ENCODE results near the gene SARDH. TPM values are rescaled to one million over a fixed set of nuclear protein-coding genes. Genes with fewer than 3 reads are reported as not detected.

SARDH gene
- total and polyA plus RNA-seq, 2 of the 8 experiments (the other 6 are each of a cell fraction or from before 2014, with no cell fraction given) = 6.4 to 7.4 TPM

DNA sequence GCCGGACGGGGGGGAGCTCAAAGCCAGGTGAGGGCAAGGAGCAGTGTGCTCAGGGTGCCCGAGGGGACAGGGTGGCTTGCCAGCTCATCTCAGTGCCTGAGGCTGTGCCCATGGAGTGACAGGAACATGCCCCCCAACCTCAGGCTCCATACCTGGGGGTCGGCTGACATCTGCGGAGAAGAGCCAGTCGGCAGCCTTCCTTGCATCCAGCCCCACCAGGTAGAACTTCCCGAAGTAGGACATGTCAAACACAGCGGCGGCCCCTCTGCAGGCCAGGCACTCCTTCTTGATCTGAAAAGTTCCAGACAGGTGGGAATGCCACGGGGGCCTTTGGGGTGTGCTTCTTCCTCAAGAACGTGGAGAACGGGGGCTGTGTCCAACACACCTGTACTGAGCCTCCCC is 42.1 kb downstream of the SARDH start:
- Histone ChIP-seq H4K8ac (ENCODE audit: extremely low read depth, insufficient read depth, low read length) (no peak overlapping the region), H4K91ac (replicated peaks; ENCODE audit: insufficient read length, low read length) (no peak overlapping the region), H3K4me2 (ENCODE audit: insufficient read depth in 1 of 2, low read depth in 2 of 2, low read length in 2 of 2) (no peak overlapping the region), H2BK5ac (ENCODE audit: low read depth, low read length) (no peak overlapping the region), H3K36me3 (ENCODE audit: control insufficient read depth in 2 of 4, insufficient read depth in 4 of 4, low read length in 3 of 4) (no peaks in the 10 kb centered on the region), H3K23me2 (ENCODE audit: low read depth, low read length) (no peaks in the 10 kb centered on the region), H3K27me3 (replicated peaks in 1 of 4; ENCODE audit: control insufficient read depth in 3 of 4, extremely low read depth in 1 of 4, insufficient read depth in 3 of 4, low read length in 3 of 4) (no peaks in the 10 kb centered on the region; a peak in 2 of 7 replicates), H2AFZ (ENCODE audit: low read length) (no peak overlapping the region), H2BK12ac (ENCODE audit: low read depth, low read length) (no peak overlapping the region), H3K18ac (ENCODE audit: extremely low read depth, low read length) (no peak overlapping the region), H3K9ac (replicated peaks in 1 of 4; ENCODE audit: extremely low read depth in 1 of 4, low read depth in 3 of 4, low read length in 3 of 4) (no peak overlapping the region), H2BK15ac (ENCODE audit: low read length) (no peak overlapping the region), H3K79me1 (ENCODE audit: low read depth, low read length) (no peaks in the 10 kb centered on the region), H3K56ac (replicated peaks; ENCODE audit: insufficient read length, low read depth, low read length) (no peak overlapping the region), H2AK5ac (ENCODE audit: low read depth, low read length) (no peak overlapping the region), H3K9me3 (ENCODE audit: insufficient read depth in 2 of 2, low read depth in 1 of 2, low read length in 1 of 2) (no peaks in the 10 kb centered on the region), H4K20me1 (replicated peaks in 1 of 2; ENCODE audit: control insufficient read depth in 1 of 2, insufficient read depth in 2 of 2, low read length in 2 of 2) (no peaks in the 10 kb centered on the region), H2BK20ac (ENCODE audit: low read length) (no peak overlapping the region), H2BK120ac (replicated peaks; ENCODE audit: low read depth, low read length) (no peak overlapping the region), H3K4me1 (replicated peaks in 1 of 4; ENCODE audit: control insufficient read depth in 3 of 4, insufficient read depth in 4 of 4, low read length in 3 of 4) (no peaks in the 10 kb centered on the region), H3K27ac (ENCODE audit: low read depth, low read length) (no peak overlapping the region), H3K14ac (ENCODE audit: insufficient read length) (no peak overlapping the region), H3K4ac (replicated peaks; ENCODE audit: insufficient read length, low read depth, low read length) (no peak overlapping the region), H4K5ac (ENCODE audit: insufficient read length, low read depth, low read length) (no peak overlapping the region), H3K79me2 (ENCODE audit: control insufficient read depth in 1 of 2, insufficient read depth in 2 of 2, low read length in 2 of 2) (no peaks in the 10 kb centered on the region), H3K4me3 (ENCODE audit: extremely low read depth in 1 of 4, insufficient read depth in 2 of 4, low read depth in 3 of 4, low read length in 4 of 4) (no peak overlapping the region), H3K23ac (ENCODE audit: insufficient read length) (no peak overlapping the region)
- POLR2A ChIA-PET (ENCODE audit: partially characterized antibody) = no interaction called here
- WGBS, 2 experiments (ENCODE audit: extremely low coverage in 1 of 2, insufficient coverage in 1 of 2, insufficient read length in 1 of 2, insufficient replicate concordance in 2 of 2, low coverage in 1 of 2, low lambda C conversion rate in 2 of 2, missing lambda C conversion rate in 1 of 2) = 93% methylated on average over 9 of the region's 12 CpGs; no CpG with 5 or more reads in 1 of the 2 experiments
- FAIRE-seq (no peak), DNase-seq (ENCODE audit: low read depth in 1 of 2, low spot score in 2 of 2) (no peak)
- CTCF ChIA-PET (ENCODE audit: partially characterized antibody) = interaction anchor here (0.8 to 1.3 kb wide), 4 partner anchors 26 to 355 kb away, joined by 3 to 4 read pairs (median 3); no protein-coding TSS in a partner anchor
- TF ChIP-seq ZNF274 (IDR thresholded peaks at IDR 0.05; ENCODE audit: borderline replicate concordance, extremely low read depth, low read length) (no peak), POU5F1 (IDR thresholded peaks at IDR 0.05; ENCODE audit: low read depth, low read length) (no peak), NANOG (IDR thresholded peaks at IDR 0.05; ENCODE audit: insufficient read depth, low read depth, low read length, poor library complexity, severe bottlenecking) (no peak), SP1 (IDR thresholded peaks at IDR 0.05; ENCODE audit: low read depth, low read length) (no peak), PHF8 (conservative IDR thresholded peaks at IDR 0.05; ENCODE audit: low read depth, low read length) (no peak), EGR1 (IDR thresholded peaks at IDR 0.05; ENCODE audit: borderline replicate concordance, low read depth, low read length) (no peak), GTF2F1 (IDR thresholded peaks at IDR 0.05; ENCODE audit: borderline replicate concordance, low read depth, low read length) (no peak), TCF12 (IDR thresholded peaks at IDR 0.05; ENCODE audit: low read depth, low read length) (no peak), SIN3A (conservative IDR thresholded peaks at IDR 0.05 in 1 of 2, IDR thresholded peaks at IDR 0.05 in 1 of 2; ENCODE audit: low read depth in 1 of 2, low read length in 2 of 2) (no peak), KDM4A (IDR thresholded peaks at IDR 0.05; ENCODE audit: low read depth, low read length, severe bottlenecking) (no peak)
